OCI-LY1 (cell line): Measurements from ENCODE around the gene CELF4.

Experiments used
- H2AFZ ChIP-seq: fragments of 200-600 bp; sonication (generic), shearing (Covaris generic); 2 replicates; pipeline ENCODE4 v1.6.0; 2014; ENCODE audit warnings: antibody characterized with exemption, mild to moderate bottlenecking, low read length
- H3F3A ChIP-seq: fragments of 200-600 bp; sonication (generic), shearing (Covaris generic); 2 replicates; pipeline ENCODE4 v1.6.0; 2014; ENCODE audit warnings: mild to moderate bottlenecking, antibody characterized with exemption, low read length, moderate library complexity; ENCODE audit not compliant: insufficient read depth
- H3K27ac ChIP-seq: fragments of 200-600 bp; sonication (generic); 2 replicates; pipeline ENCODE4 v1.5.1; 2014; ENCODE audit warnings: low read length, mixed run types, mild to moderate bottlenecking, low read depth; ENCODE audit not compliant: poor library complexity, severe bottlenecking
- H3K27me3 ChIP-seq: fragments of 200-600 bp; sonication (generic); 2 replicates; pipeline ENCODE4 v1.6.0; 2014; ENCODE audit warnings: antibody characterized with exemption, mild to moderate bottlenecking, low read length, moderate library complexity; ENCODE audit not compliant: insufficient read depth
- H3K36me3 ChIP-seq: fragments of 200-600 bp; sonication (generic); 2 replicates; pipeline ENCODE4 v1.6.1; 2014; ENCODE audit warnings: mild to moderate bottlenecking, antibody characterized with exemption, low read length, moderate library complexity, mixed read lengths; ENCODE audit not compliant: insufficient read depth
- H3K4me1 ChIP-seq: fragments of 200-600 bp; sonication (generic); 2 replicates; pipeline ENCODE4 v1.5.1; 2014; ENCODE audit warnings: mild to moderate bottlenecking, low read length, moderate library complexity; ENCODE audit not compliant: insufficient read depth, severe bottlenecking
- H3K4me2 ChIP-seq: fragments of 200-600 bp; sonication (generic), shearing (Covaris generic); 2 replicates; pipeline ENCODE4 v1.6.1; 2014; ENCODE audit warnings: low read length
- H3K4me3 ChIP-seq: fragments of 200-600 bp; sonication (generic); 2 replicates; pipeline ENCODE4 v1.5.1; 2014; ENCODE audit warnings: low read length, low read depth, mild to moderate bottlenecking, mixed read lengths; ENCODE audit not compliant: poor library complexity, severe bottlenecking
- H3K79me2 ChIP-seq: fragments of 200-600 bp; shearing (Covaris generic); 2 replicates; pipeline ENCODE4 v1.6.1; 2016; ENCODE audit warnings: mixed run types, low read length, mixed read lengths; ENCODE audit not compliant: insufficient read depth
- H3K9ac ChIP-seq: fragments of 200-600 bp; sonication (generic), shearing (Covaris generic); 2 replicates; pipeline ENCODE4 v1.6.1; 2014; ENCODE audit warnings: mild to moderate bottlenecking, low read length, mixed read lengths
- H3K9me2 ChIP-seq: fragments of 200-600 bp; sonication (generic), shearing (Covaris generic); 2 replicates; pipeline ENCODE4 v1.6.1; 2014; ENCODE audit warnings: low read depth, mild to moderate bottlenecking, low read length, mixed read lengths
- H3K9me3 ChIP-seq: fragments of 200-600 bp; shearing (Covaris generic); 2 replicates; pipeline ENCODE4 v1.6.1; 2014; ENCODE audit warnings: low read length, mixed read lengths
- H4K20me1 ChIP-seq: fragments of 200-600 bp; sonication (generic), shearing (Covaris generic); 2 replicates; pipeline ENCODE4 v1.6.0; 2016; ENCODE audit warnings: mild to moderate bottlenecking, low read length; ENCODE audit not compliant: insufficient read depth
- CTCF ChIP-seq: fragments of 200-600 bp; sonication (generic), shearing (Covaris generic); IDR thresholded peaks from 2 replicates; pipeline ENCODE4 v1.5.1; 2017; ENCODE audit warnings: mild to moderate bottlenecking, antibody characterized with exemption, low read length, moderate library complexity, mixed read lengths
- EZH2 ChIP-seq: fragments of 200-600 bp; sonication (generic), shearing (Covaris generic); IDR thresholded peaks from 2 replicates; pipeline ENCODE4 v1.8.0; 2017; ENCODE audit warnings: borderline replicate concordance, mixed run types, mild to moderate bottlenecking, antibody characterized with exemption, low read length, moderate library complexity, mixed read lengths

CELF4 gene

GRCh38 chr18:37509600-37509999 lies 56.0 kb downstream of the CELF4 start:
- H3K4me3 ChIP-seq = no peak overlapping the region
- H3K27ac ChIP-seq = no peak overlapping the region
- H3K9me2 ChIP-seq = no peaks in the 10 kb centered on the region
- no peaks in the 10 kb centered on the region for H3K79me2 ChIP-seq
- no peaks in the 10 kb centered on the region for H3K4me1 ChIP-seq
- H3K36me3 ChIP-seq = no peaks in the 10 kb centered on the region
- H3K27me3 ChIP-seq = 0 out of 2 replicates have a peak, but pooled peaks cover 3% of the 10 kb centered on the region
- no peaks in the 10 kb centered on the region for H3K9me3 ChIP-seq
- H4K20me1 ChIP-seq = no peaks in the 10 kb centered on the region
- H2AFZ ChIP-seq = no peak overlapping the region
- TF ChIP-seq CTCF (no peak), EZH2 (no peak)
- H3K4me2 ChIP-seq = no peak overlapping the region
- no peak overlapping the region for H3K9ac ChIP-seq
- no peaks in the 10 kb centered on the region for H3F3A ChIP-seq

- no peaks in the 10 kb centered on the region for H3K9me3 ChIP-seq
- no peak overlapping the region for H3K4me3 ChIP-seq
- H3K79me2 ChIP-seq = no peaks in the 10 kb centered on the region
- no peaks in the 10 kb centered on the region for H4K20me1 ChIP-seq
- TF ChIP-seq CTCF (no peak), EZH2 (no peak)
- H3K27me3 ChIP-seq = 0 out of 2 replicates have a peak, but pooled peaks cover 3% of the 10 kb centered on the region
- no peaks in the 10 kb centered on the region for H3K4me1 ChIP-seq
- no peak overlapping the region for H3K4me2 ChIP-seq
- H3F3A ChIP-seq = no peaks in the 10 kb centered on the region
- H3K9me2 ChIP-seq = no peaks in the 10 kb centered on the region
- no peak overlapping the region for H2AFZ ChIP-seq
- H3K27ac ChIP-seq = no peak overlapping the region
- H3K36me3 ChIP-seq = no peaks in the 10 kb centered on the region
- H3K9ac ChIP-seq = no peak overlapping the region
Measured at GRCh38 chr18:37508207-37508606, 57.4 kb downstream of the CELF4 start.

- no peaks in the 10 kb centered on the region for H3K4me1 ChIP-seq
- no peaks in the 10 kb centered on the region for H3F3A ChIP-seq
- no peaks in the 10 kb centered on the region for H3K9me3 ChIP-seq
- H3K4me3 ChIP-seq = no peak overlapping the region
- H3K36me3 ChIP-seq = no peaks in the 10 kb centered on the region
- H4K20me1 ChIP-seq = no peaks in the 10 kb centered on the region
- no peaks in the 10 kb centered on the region for H3K9me2 ChIP-seq
- no peak overlapping the region for H3K4me2 ChIP-seq
- H3K27ac ChIP-seq = no peak overlapping the region
- H3K79me2 ChIP-seq = no peaks in the 10 kb centered on the region
- H2AFZ ChIP-seq = no peak overlapping the region
- TF ChIP-seq EZH2 (no peak), CTCF (no peak)
- H3K27me3 ChIP-seq = 0 out of 2 replicates have a peak, but pooled peaks cover 3% of the 10 kb centered on the region
- no peak overlapping the region for H3K9ac ChIP-seq
Measured at GRCh38 chr18:37507239-37507638, 58.4 kb downstream of the CELF4 start.
